Body of pancreas (tissue), 4 donors: ENCODE results near the gene RAP1GAP2.

Experiments
- CTCF ChIP-seq, 7 experiments: fragments of 450-650 bp in 4 of 7; fragments of 200-600 bp in 3 of 7; sonication (generic) in 3 of 7; IDR thresholded peaks; one replicate each; pipeline ENCODE4 v1.5.1; 2016 to 2019; ENCODE audit warnings: antibody characterized with exemption in 7 of 7
- POLR2A ChIP-seq, 3 donors: fragments of 450-650 bp; IDR thresholded peaks; one replicate each; pipeline ENCODE4 v1.6.1; 2016; ENCODE audit warnings: antibody characterized with exemption in 3 of 3, mild to moderate bottlenecking in 2 of 3

- TF ChIP-seq CTCF (IDR thresholded peaks at IDR 0.05) (no peak), POLR2A (IDR thresholded peaks at IDR 0.05) (no peak)
Observed at GRCh38 chr17:3015890-3016289, 219.7 kb downstream of the RAP1GAP2 start.
